HL-60 (cell line): ENCODE results near the gene BTG4.

ENCODE experiments used
- DNase-seq, 2 experiments: peaks; one replicate each; pipeline ENCODE4 v3.0.0-alpha.2; 2010 to 2020; ENCODE audit warnings: low read depth in 1 of 2, low spot score in 1 of 2
- H3K27ac ChIP-seq: fragments of 250-450 bp; sonication (Bioruptor Pico); replicated peaks from 2 replicates; pipeline ENCODE4 v1.5.1; 2020; ENCODE audit warnings: mild to moderate bottlenecking, moderate library complexity
- H3K27me3 ChIP-seq: fragments of 250-450 bp; sonication (Bioruptor Pico); 2 replicates; pipeline ENCODE4 v1.5.1; 2021; ENCODE audit warnings: mild to moderate bottlenecking, moderate library complexity; ENCODE audit not compliant: insufficient read depth, poor library complexity, severe bottlenecking
- H3K4me3 ChIP-seq: replicated peaks from 2 replicates; pipeline ENCODE4 v1.5.1; 2011; ENCODE audit warnings: mild to moderate bottlenecking, control low read depth, low read length; ENCODE audit not compliant: insufficient read depth
- CTCF ChIP-seq: IDR thresholded peaks from one replicate; pipeline ENCODE4 v1.5.1; 2011; ENCODE audit warnings: low read length, control low read depth, inconsistent platforms; ENCODE audit not compliant: insufficient read depth
- GABPA ChIP-seq: IDR thresholded peaks from 2 replicates; pipeline ENCODE4 v1.6.1; 2012; ENCODE audit warnings: low read depth
- POLR2AphosphoS5 ChIP-seq: IDR thresholded peaks from 2 replicates; pipeline ENCODE4 v1.6.1; 2012; ENCODE audit warnings: low read depth
- REST ChIP-seq: IDR thresholded peaks from 2 replicates; pipeline ENCODE4 v1.6.1; 2012; ENCODE audit warnings: low read depth; ENCODE audit not compliant: insufficient replicate concordance
- SPI1 ChIP-seq: IDR thresholded peaks from 2 replicates; pipeline ENCODE4 v1.6.1; 2012; ENCODE audit warnings: low read depth, mild to moderate bottlenecking, borderline replicate concordance

The BTG4 gene

GRCh38 chr11:111502611-111503010 is 9.6 kb downstream of the BTG4 start:
- peaks cover 10% of the 10 kb centered on the region for H3K27me3 ChIP-seq

GRCh38 chr11:111500481-111500880 is 11.7 kb downstream of the BTG4 start:
- no peak for DNase-seq
- peaks cover 15% of the 10 kb centered on the region for H3K27me3 ChIP-seq
- H3K4me3 ChIP-seq, result no peak overlapping the region
- H3K27ac ChIP-seq, result no peak overlapping the region
- TF ChIP-seq REST, result no peak
- TF ChIP-seq POLR2AphosphoS5, result no peak
- no peak for TF ChIP-seq GABPA
- TF ChIP-seq CTCF, result no peak
- no peak for TF ChIP-seq SPI1

More at GRCh38 chr11:111502611-111503010, 9.6 kb downstream of the BTG4 start:
- no peak for TF ChIP-seq GABPA
- TF ChIP-seq CTCF, result no peak
- no peak for TF ChIP-seq SPI1
- TF ChIP-seq REST, result no peak
- no peak for TF ChIP-seq POLR2AphosphoS5
- DNase-seq, result no peak
- H3K4me3 ChIP-seq, result no peak overlapping the region
- H3K27ac ChIP-seq, result no peak overlapping the region

GRCh38 chr11:111499483-111499882 is 12.7 kb downstream of the BTG4 start:
- no peak overlapping the region for H3K27ac ChIP-seq
- no peak overlapping the region for H3K4me3 ChIP-seq
- H3K27me3 ChIP-seq, result peaks cover 15% of the 10 kb centered on the region
- no peak for DNase-seq
- TF ChIP-seq POLR2AphosphoS5 (no peak), GABPA (no peak), SPI1 (no peak), CTCF (no peak), REST (no peak)
